K562 (cell line): ENCODE data around the gene USHBP1. TPM values are rescaled to one million over a fixed set of nuclear protein-coding genes. Genes with fewer than 3 reads are reported as not detected.

Experiments used
- BRD9 ChIP-seq: fragments of 450-650 bp; IDR thresholded peaks from 2 replicates; pipeline ENCODE4 v1.6.1; 2018; ENCODE audit warnings: low read depth; ENCODE audit not compliant: partially characterized antibody
- EZH2 ChIP-seq: IDR thresholded peaks from 2 replicates; pipeline ENCODE4 v1.6.1; 2012; ENCODE audit warnings: low read depth, mild to moderate bottlenecking, inconsistent platforms, low read length, borderline replicate concordance
- FOSL1 ChIP-seq: fragments of 200-800 bp; sonication (Bioruptor generic); conservative IDR thresholded peaks from 2 replicates; pipeline ENCODE4 v1.6.1; 2016; ENCODE audit warnings: missing genetic modification characterization, missing compliant biosample characterization
- HMG20A ChIP-seq: fragments of 450-650 bp; formaldehyde crosslinking; conservative IDR thresholded peaks from 2 replicates; pipeline ENCODE4 v1.4.0; 2020; ENCODE audit warnings: mild to moderate bottlenecking, mixed read lengths
- PHF8 ChIP-seq: fragments of 200-600 bp; sonication (generic); IDR thresholded peaks from 2 replicates; pipeline ENCODE4 v1.6.1; 2012; ENCODE audit warnings: mixed run types, mild to moderate bottlenecking, inconsistent platforms, low read length, moderate library complexity, borderline replicate concordance
- POLR3A ChIP-seq: IDR thresholded peaks from 2 replicates; pipeline ENCODE4 v1.6.1; 2011; ENCODE audit warnings: borderline replicate concordance, mild to moderate bottlenecking, moderate library complexity; ENCODE audit not compliant: insufficient read length, insufficient read depth; ENCODE audit errors: extremely low read depth
- ZNF143 ChIP-seq: sonication (generic); formaldehyde crosslinking; IDR thresholded peaks from 2 replicates; pipeline ENCODE4 v1.9.0; 2022; ENCODE audit warnings: mild to moderate bottlenecking, missing genetic modification reagents
- ZNF668 ChIP-seq: fragments of 250-450 bp; sonication (Bioruptor Pico); IDR thresholded peaks from 2 replicates; pipeline ENCODE4 v1.8.0; 2022; ENCODE audit warnings: mild to moderate bottlenecking, inconsistent platforms
- ZNF764 ChIP-seq: fragments of 250-450 bp; sonication (Bioruptor Pico); IDR thresholded peaks from 2 replicates; pipeline ENCODE4 v1.4.0; 2020; ENCODE audit warnings: low read depth, mild to moderate bottlenecking, moderate library complexity
- polyA plus RNA-seq, 8 experiments: library from polyadenylated mRNA; depleted of rRNA in 4 of 8; stranded (reverse) in 5 of 8; unstranded in 3 of 8; fragments of >200 nt; fragmentation: Nextera tagmentation in 2 of 8; fragmentation: Illumina TruSeq in 1 of 8; extraction: Ambion mirVana in 2 of 8; extraction: Trizol in 1 of 8; gene quantifications; 2 replicates each; pipeline versions ENCODE4 v1.2.1 to v1.2.3, GENCODE V29; 2011 to 2014; ENCODE audit warnings: inconsistent platforms in 1 of 8, missing spikeins in 1 of 8
- total RNA-seq, 7 experiments: library from RNA; depleted of rRNA in 6 of 7; stranded (reverse); fragments of >200 nt in 6 of 7; fragmentation: Illumina TruSeq in 2 of 7; extraction: Trizol in 2 of 7; gene quantifications; 2 replicates each; pipeline versions ENCODE4 v1.2.1 to v1.2.3, GENCODE V29; 2011 to 2021; ENCODE audit warnings: low replicate concordance in 1 of 7
- TF ChIP-seq, protein P1 (sequence below): fragments of 450-650 bp; IDR thresholded peaks from 2 replicates; pipeline ENCODE4 v1.6.1; 2016; ENCODE audit warnings: mild to moderate bottlenecking, moderate library complexity
- TF ChIP-seq, protein P2 (sequence below): fragments of 450-650 bp; IDR thresholded peaks from 2 replicates; pipeline ENCODE4 v1.6.1; 2016
- TF ChIP-seq, protein P3 (sequence below): fragments of 250-450 bp; sonication (Bioruptor Pico); IDR thresholded peaks from 2 replicates; pipeline ENCODE4 v1.8.0; 2021; ENCODE audit warnings: borderline replicate concordance, mild to moderate bottlenecking, moderate library complexity; ENCODE audit not compliant: poor library complexity, severe bottlenecking
- TF ChIP-seq, protein P4 (sequence below): sonication (generic); formaldehyde crosslinking; IDR thresholded peaks from 2 replicates; pipeline ENCODE4 v1.8.0; 2022; ENCODE audit warnings: mild to moderate bottlenecking, missing genetic modification reagents

The USHBP1 gene
- total and polyA plus RNA-seq, 9 of the 15 experiments (the other 6 are each of a cell fraction or from before 2014, with no cell fraction given) = 0.03 to 0.10 (median 0.05) TPM; not detected in 5

DNA sequence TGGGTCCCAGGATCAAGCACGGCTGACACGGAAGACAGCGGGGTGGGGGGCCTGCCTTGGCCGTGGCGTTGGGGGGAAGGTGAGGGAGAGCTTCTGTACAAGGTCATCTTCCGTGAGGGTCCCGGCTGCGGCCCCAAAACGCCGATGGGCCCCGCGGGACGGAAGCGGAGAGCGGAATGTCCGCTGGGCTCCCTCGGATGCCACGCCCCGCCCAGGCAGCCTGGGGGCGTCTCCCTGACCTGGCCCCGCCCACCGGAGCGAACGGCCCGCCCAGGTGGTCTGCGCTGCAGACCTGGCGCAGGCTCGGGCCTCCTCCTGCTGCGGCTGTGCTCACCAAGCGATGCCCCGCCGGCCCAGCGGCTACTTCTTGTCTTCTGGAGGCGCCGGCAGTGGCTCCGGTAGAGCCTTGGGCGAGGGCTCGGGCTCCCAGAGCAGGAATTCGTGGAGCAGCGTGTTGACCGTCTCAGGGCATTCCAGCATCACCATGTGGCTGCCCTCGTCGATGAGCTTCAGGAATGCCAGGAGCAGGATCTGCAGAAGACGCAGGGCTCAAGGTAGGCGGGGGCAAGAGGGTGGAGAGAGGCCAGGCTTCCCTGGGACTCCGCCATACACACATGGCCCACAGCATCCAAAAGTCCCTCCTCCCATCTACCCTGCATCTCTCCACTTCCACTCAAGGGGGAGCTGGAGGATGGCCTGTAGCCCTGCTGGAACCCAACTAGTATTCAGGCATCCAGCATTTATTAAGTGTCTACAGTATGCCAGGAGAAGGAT lies 27.9 kb upstream of the USHBP1 start (continued):
- TF ChIP-seq, protein P1, sequence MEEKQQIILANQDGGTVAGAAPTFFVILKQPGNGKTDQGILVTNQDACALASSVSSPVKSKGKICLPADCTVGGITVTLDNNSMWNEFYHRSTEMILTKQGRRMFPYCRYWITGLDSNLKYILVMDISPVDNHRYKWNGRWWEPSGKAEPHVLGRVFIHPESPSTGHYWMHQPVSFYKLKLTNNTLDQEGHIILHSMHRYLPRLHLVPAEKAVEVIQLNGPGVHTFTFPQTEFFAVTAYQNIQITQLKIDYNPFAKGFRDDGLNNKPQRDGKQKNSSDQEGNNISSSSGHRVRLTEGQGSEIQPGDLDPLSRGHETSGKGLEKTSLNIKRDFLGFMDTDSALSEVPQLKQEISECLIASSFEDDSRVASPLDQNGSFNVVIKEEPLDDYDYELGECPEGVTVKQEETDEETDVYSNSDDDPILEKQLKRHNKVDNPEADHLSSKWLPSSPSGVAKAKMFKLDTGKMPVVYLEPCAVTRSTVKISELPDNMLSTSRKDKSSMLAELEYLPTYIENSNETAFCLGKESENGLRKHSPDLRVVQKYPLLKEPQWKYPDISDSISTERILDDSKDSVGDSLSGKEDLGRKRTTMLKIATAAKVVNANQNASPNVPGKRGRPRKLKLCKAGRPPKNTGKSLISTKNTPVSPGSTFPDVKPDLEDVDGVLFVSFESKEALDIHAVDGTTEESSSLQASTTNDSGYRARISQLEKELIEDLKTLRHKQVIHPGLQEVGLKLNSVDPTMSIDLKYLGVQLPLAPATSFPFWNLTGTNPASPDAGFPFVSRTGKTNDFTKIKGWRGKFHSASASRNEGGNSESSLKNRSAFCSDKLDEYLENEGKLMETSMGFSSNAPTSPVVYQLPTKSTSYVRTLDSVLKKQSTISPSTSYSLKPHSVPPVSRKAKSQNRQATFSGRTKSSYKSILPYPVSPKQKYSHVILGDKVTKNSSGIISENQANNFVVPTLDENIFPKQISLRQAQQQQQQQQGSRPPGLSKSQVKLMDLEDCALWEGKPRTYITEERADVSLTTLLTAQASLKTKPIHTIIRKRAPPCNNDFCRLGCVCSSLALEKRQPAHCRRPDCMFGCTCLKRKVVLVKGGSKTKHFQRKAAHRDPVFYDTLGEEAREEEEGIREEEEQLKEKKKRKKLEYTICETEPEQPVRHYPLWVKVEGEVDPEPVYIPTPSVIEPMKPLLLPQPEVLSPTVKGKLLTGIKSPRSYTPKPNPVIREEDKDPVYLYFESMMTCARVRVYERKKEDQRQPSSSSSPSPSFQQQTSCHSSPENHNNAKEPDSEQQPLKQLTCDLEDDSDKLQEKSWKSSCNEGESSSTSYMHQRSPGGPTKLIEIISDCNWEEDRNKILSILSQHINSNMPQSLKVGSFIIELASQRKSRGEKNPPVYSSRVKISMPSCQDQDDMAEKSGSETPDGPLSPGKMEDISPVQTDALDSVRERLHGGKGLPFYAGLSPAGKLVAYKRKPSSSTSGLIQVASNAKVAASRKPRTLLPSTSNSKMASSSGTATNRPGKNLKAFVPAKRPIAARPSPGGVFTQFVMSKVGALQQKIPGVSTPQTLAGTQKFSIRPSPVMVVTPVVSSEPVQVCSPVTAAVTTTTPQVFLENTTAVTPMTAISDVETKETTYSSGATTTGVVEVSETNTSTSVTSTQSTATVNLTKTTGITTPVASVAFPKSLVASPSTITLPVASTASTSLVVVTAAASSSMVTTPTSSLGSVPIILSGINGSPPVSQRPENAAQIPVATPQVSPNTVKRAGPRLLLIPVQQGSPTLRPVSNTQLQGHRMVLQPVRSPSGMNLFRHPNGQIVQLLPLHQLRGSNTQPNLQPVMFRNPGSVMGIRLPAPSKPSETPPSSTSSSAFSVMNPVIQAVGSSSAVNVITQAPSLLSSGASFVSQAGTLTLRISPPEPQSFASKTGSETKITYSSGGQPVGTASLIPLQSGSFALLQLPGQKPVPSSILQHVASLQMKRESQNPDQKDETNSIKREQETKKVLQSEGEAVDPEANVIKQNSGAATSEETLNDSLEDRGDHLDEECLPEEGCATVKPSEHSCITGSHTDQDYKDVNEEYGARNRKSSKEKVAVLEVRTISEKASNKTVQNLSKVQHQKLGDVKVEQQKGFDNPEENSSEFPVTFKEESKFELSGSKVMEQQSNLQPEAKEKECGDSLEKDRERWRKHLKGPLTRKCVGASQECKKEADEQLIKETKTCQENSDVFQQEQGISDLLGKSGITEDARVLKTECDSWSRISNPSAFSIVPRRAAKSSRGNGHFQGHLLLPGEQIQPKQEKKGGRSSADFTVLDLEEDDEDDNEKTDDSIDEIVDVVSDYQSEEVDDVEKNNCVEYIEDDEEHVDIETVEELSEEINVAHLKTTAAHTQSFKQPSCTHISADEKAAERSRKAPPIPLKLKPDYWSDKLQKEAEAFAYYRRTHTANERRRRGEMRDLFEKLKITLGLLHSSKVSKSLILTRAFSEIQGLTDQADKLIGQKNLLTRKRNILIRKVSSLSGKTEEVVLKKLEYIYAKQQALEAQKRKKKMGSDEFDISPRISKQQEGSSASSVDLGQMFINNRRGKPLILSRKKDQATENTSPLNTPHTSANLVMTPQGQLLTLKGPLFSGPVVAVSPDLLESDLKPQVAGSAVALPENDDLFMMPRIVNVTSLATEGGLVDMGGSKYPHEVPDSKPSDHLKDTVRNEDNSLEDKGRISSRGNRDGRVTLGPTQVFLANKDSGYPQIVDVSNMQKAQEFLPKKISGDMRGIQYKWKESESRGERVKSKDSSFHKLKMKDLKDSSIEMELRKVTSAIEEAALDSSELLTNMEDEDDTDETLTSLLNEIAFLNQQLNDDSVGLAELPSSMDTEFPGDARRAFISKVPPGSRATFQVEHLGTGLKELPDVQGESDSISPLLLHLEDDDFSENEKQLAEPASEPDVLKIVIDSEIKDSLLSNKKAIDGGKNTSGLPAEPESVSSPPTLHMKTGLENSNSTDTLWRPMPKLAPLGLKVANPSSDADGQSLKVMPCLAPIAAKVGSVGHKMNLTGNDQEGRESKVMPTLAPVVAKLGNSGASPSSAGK = no peak; the same call in 1 of the 2 replicates
- TF ChIP-seq POLR3A (no peak), ZNF143 (CRISPR knock-in tag) (no peak), FOSL1 (tag) (no peak; the same call in 1 of the 2 replicates), ZNF764 (no peak), EZH2 (no peak), PHF8 (peak; percentile 77; the same call in 1 of the 2 replicates), HMG20A (CRISPR knock-in tag) (no peak), BRD9 (peak; percentile 90), ZNF668 (no peak)
- TF ChIP-seq, protein P2, sequence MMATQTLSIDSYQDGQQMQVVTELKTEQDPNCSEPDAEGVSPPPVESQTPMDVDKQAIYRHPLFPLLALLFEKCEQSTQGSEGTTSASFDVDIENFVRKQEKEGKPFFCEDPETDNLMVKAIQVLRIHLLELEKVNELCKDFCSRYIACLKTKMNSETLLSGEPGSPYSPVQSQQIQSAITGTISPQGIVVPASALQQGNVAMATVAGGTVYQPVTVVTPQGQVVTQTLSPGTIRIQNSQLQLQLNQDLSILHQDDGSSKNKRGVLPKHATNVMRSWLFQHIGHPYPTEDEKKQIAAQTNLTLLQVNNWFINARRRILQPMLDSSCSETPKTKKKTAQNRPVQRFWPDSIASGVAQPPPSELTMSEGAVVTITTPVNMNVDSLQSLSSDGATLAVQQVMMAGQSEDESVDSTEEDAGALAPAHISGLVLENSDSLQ = no peak
- TF ChIP-seq, protein P3, sequence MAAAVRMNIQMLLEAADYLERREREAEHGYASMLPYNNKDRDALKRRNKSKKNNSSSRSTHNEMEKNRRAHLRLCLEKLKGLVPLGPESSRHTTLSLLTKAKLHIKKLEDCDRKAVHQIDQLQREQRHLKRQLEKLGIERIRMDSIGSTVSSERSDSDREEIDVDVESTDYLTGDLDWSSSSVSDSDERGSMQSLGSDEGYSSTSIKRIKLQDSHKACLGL (CRISPR knock-in tag) = no peak
- TF ChIP-seq, protein P4, sequence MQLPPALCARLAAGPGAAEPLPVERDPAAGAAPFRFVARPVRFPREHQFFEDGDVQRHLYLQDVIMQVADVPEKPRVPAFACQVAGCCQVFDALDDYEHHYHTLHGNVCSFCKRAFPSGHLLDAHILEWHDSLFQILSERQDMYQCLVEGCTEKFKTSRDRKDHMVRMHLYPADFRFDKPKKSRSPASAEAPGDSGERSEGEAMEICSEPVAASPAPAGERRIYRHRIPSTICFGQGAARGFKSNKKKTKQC = peak; percentile 56; the same call in 1 of the 2 replicates
